ENCODE results near the gene WIZ. TPM values are rescaled to one million over a fixed set of nuclear protein-coding genes. Genes with fewer than 3 reads are reported as not detected.

Gene WIZ
- total and polyA plus RNA-seq, 2 donors (not counting 1 experiment from before 2014, with no cell fraction given), result 15.0 to 24.8 TPM

DNA sequence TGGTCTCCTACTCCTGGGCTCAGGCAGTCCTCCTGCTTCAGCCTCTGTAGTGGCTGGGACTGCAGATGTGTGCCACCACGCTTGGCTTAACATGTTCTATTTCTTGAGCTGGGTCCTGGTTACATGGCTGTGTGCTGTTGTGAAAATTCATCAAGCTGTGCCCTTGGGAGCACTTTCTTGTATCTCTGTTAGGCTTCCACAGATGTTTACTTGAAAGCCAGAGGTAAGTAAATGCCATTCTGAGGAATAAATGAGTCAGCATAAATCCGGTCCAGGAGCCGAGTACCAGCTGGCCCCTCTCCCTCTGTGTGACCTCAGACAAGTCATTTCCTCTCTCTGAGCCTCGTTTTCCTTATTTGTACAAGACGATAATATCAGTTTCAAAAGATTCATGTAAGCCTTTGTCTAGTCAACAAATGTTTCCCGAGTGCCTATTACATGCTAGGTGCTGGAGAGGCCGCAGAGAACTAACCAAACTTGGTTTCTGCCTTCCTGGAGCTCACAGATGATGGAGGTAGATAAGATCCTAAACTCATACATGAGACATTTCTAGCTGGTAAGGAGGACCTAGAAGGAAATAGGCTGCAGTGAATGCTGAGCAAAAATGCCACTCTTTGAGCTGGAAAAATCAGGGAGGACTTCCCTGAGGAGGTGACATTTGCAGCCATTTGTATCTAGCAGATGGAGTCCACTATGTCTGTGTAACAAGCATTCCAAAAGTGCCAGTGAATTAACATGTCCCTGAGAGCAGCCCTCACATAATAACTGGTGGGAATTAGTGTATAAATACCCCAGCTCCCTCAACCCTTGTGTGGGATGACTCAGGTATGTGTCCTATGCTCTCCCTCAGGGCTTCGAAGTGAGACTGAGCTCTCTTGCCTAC lies 17.3 kb upstream of the WIZ start:
- POLR2A ChIA-PET, result interaction anchor here (0.7 kb wide), 2 partner anchors 44 to 93 kb away, joined by 4 read pairs; no protein-coding TSS in a partner anchor
- peaks cover 53% of the 10 kb centered on the region for H3K79me2 ChIP-seq (ENCODE audit: control insufficient read depth, insufficient read depth, low read length)
- H3K4me2 ChIP-seq (replicated peaks; ENCODE audit: low read depth, low read length, poor library complexity, severe bottlenecking), result peak overlapping the region; percentile 25
- H3K9ac ChIP-seq (ENCODE audit: low read length), result no peak overlapping the region
- WGBS (ENCODE audit: insufficient coverage), result 15% methylated on average over 5 of the region's 8 CpGs
- Mint-ChIP-seq H3K4me3 (peak overlapping the region; percentile 47), H3K27ac (peak overlapping the region; percentile 68), H3K27me3 (peaks cover 19% of the 10 kb centered on the region), H3K9me3 (ENCODE audit: insufficient read depth) (no peaks in the 10 kb centered on the region), H3K4me1 (peaks cover 48% of the 10 kb centered on the region)
- intact Hi-C loops (cut with micrococcal nuclease), result no loop called here
- H3K27me3 ChIP-seq (replicated peaks in 1 of 4; ENCODE audit: control extremely low read depth in 1 of 4, control insufficient read depth in 3 of 4, insufficient read depth in 4 of 4, low read length in 3 of 4), result peaks cover 0 to 24% (median 8%) of the 10 kb centered on the region in 4 experiments
- DNase-seq (no peak), ATAC-seq (ENCODE audit: low read depth) (no peak)
- H3K9me3 ChIP-seq (ENCODE audit: control extremely low read depth in 1 of 3, control insufficient read depth in 2 of 3, insufficient read depth in 1 of 3, low read length in 2 of 3), result peaks cover 0 to 8% (median 0%) of the 10 kb centered on the region in 3 donors
- no peak overlapping the region for H3K27ac ChIP-seq (ENCODE audit: low read length in 2 of 2)
- H2AFZ ChIP-seq (ENCODE audit: insufficient read depth, low read depth, low read length, poor library complexity, severe bottlenecking), result no peak overlapping the region
- CTCF ChIA-PET, result interaction anchor here (0.6 to 2.3 kb wide), 5 partner anchors 17 to 95 kb away, joined by 3 to 10 read pairs (median 3); partner anchors contain the start of genes AKAP8L and WIZ
- H3K4me1 ChIP-seq (ENCODE audit: control insufficient read depth in 2 of 2, insufficient read depth in 2 of 2, low read length in 2 of 2), result peaks cover 41 to 53% of the 10 kb centered on the region in 2 donors
- peaks cover 0 to 2% of the 10 kb centered on the region in 2 experiments for H3K36me3 ChIP-seq (replicated peaks in 1 of 2; ENCODE audit: control extremely low read depth in 1 of 2, control insufficient read depth in 1 of 2, extremely low read depth in 1 of 2, insufficient read depth in 2 of 2, low read length in 1 of 2)
- H3K4me3 ChIP-seq (ENCODE audit: control extremely low read depth in 1 of 5, extremely low read depth in 1 of 5, insufficient read depth in 1 of 5, low read depth in 2 of 5, low read length in 4 of 5), result no peak overlapping the region
- peaks cover 9% of the 10 kb centered on the region for H4K20me1 ChIP-seq (ENCODE audit: control insufficient read depth, insufficient read depth, low read length, poor library complexity, severe bottlenecking)
- no peak for TF ChIP-seq EZH2 (IDR thresholded peaks at IDR 0.05; ENCODE audit: borderline replicate concordance, insufficient read depth, low read depth, low read length, poor library complexity, severe bottlenecking)
- TF ChIP-seq, protein P1, sequence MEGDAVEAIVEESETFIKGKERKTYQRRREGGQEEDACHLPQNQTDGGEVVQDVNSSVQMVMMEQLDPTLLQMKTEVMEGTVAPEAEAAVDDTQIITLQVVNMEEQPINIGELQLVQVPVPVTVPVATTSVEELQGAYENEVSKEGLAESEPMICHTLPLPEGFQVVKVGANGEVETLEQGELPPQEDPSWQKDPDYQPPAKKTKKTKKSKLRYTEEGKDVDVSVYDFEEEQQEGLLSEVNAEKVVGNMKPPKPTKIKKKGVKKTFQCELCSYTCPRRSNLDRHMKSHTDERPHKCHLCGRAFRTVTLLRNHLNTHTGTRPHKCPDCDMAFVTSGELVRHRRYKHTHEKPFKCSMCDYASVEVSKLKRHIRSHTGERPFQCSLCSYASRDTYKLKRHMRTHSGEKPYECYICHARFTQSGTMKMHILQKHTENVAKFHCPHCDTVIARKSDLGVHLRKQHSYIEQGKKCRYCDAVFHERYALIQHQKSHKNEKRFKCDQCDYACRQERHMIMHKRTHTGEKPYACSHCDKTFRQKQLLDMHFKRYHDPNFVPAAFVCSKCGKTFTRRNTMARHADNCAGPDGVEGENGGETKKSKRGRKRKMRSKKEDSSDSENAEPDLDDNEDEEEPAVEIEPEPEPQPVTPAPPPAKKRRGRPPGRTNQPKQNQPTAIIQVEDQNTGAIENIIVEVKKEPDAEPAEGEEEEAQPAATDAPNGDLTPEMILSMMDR (IDR thresholded peaks at IDR 0.05), result no peak

Measured in B cell (primary cell).